GM23338 (cell line): ENCODE results near the gene ACP2. TPM values are rescaled to one million over a fixed set of nuclear protein-coding genes. Genes with fewer than 3 reads are reported as not detected.
"Not testable (repeated sequence)": the region's sequence is repeated elsewhere in the genome, so short reads cannot be mapped to it uniquely, and the experiment has no call there.

Experiments
- ATAC-seq: fragments of 200-7000 bp; cut with Tn5 transposase; 3 replicates; pipeline ENCODE4 v1.9.1; 2020
- DNase-seq: peaks from one replicate; pipeline ENCODE4 v3.0.0-alpha.2; 2015; ENCODE audit warnings: low spot score
- H2AFZ ChIP-seq: fragments of 200-600 bp; sonication (generic); 2 replicates; pipeline ENCODE4 v1.8.0; 2016; ENCODE audit warnings: antibody characterized with exemption, mild to moderate bottlenecking, moderate library complexity
- H3F3A ChIP-seq: fragments of 200-600 bp; sonication (generic); replicated peaks from 2 replicates; pipeline ENCODE4 v1.8.0; 2017; ENCODE audit warnings: antibody characterized with exemption, mixed run types, low read depth
- H3K27ac ChIP-seq: fragments of 200-600 bp; sonication (generic); 2 replicates; pipeline ENCODE4 v1.6.1; 2016; ENCODE audit warnings: low read depth
- H3K27me3 ChIP-seq: fragments of 200-600 bp; sonication (generic); 2 replicates; pipeline ENCODE4 v1.8.0; 2016; ENCODE audit warnings: mild to moderate bottlenecking, mixed run types, moderate library complexity; ENCODE audit not compliant: insufficient read depth
- H3K36me3 ChIP-seq: fragments of 200-600 bp; sonication (generic); 2 replicates; pipeline ENCODE4 v1.8.0; 2016; ENCODE audit warnings: mild to moderate bottlenecking; ENCODE audit not compliant: insufficient read depth
- H3K4me1 ChIP-seq: fragments of 200-600 bp; sonication (generic); 2 replicates; pipeline ENCODE4 v1.8.0; 2016; ENCODE audit warnings: mild to moderate bottlenecking, moderate library complexity; ENCODE audit not compliant: insufficient read depth
- H3K4me2 ChIP-seq: fragments of 200-600 bp; sonication (generic); 2 replicates; pipeline ENCODE4 v1.7.1; 2017; ENCODE audit warnings: mixed run types
- H3K4me3 ChIP-seq: fragments of 200-600 bp; sonication (generic); 2 replicates; pipeline ENCODE4 v1.6.1; 2016; ENCODE audit warnings: mixed run types
- H3K79me2 ChIP-seq: fragments of 200-600 bp; sonication (generic); replicated peaks from 2 replicates; pipeline ENCODE4 v1.8.0; 2017; ENCODE audit warnings: mild to moderate bottlenecking; ENCODE audit not compliant: insufficient read depth
- H3K9me2 ChIP-seq: fragments of 200-600 bp; sonication (generic); 2 replicates; pipeline ENCODE4 v1.8.0; 2017; ENCODE audit not compliant: insufficient read depth
- H4K20me1 ChIP-seq: fragments of 200-600 bp; sonication (generic); replicated peaks from 2 replicates; pipeline ENCODE4 v1.8.0; 2017; ENCODE audit warnings: mild to moderate bottlenecking; ENCODE audit not compliant: insufficient read depth
- H3K27ac Mint-ChIP-seq: 2 replicates; pipeline ENCODE4 v1.8.0; 2020; ENCODE audit warnings: inconsistent platforms, mild to moderate bottlenecking, moderate library complexity, mixed read lengths
- H3K27me3 Mint-ChIP-seq: 3 replicates; pipeline ENCODE4 v1.8.0; 2022; ENCODE audit warnings: low read depth, mild to moderate bottlenecking, moderate library complexity, mixed read lengths, inconsistent platforms; ENCODE audit not compliant: insufficient read depth, poor library complexity
- H3K36me3 Mint-ChIP-seq: 3 replicates; pipeline ENCODE4 v1.8.0; 2021; ENCODE audit warnings: low read depth, mild to moderate bottlenecking, inconsistent platforms, moderate library complexity, mixed read lengths
- H3K4me1 Mint-ChIP-seq: 3 replicates; pipeline ENCODE4 v1.8.0; 2020; ENCODE audit warnings: mild to moderate bottlenecking, inconsistent platforms, mixed read lengths
- H3K4me3 Mint-ChIP-seq: 3 replicates; pipeline ENCODE4 v1.8.0; 2021; ENCODE audit warnings: moderate library complexity, mild to moderate bottlenecking, inconsistent platforms, mixed read lengths
- H3K9me3 Mint-ChIP-seq: 3 replicates; pipeline ENCODE4 v1.8.0; 2020; ENCODE audit warnings: moderate library complexity, mild to moderate bottlenecking, inconsistent platforms, mixed read lengths
- CREB1 ChIP-seq: fragments of 250-450 bp; sonication (Bioruptor Pico); IDR thresholded peaks from 2 replicates; pipeline ENCODE4 v1.5.0; 2020; ENCODE audit warnings: low read depth, mild to moderate bottlenecking, moderate library complexity
- CTCF ChIP-seq, 2 experiments: fragments of 200-600 bp in 1 of 2; sonication (generic) in 1 of 2; conservative IDR thresholded peaks; 2 replicates each; pipeline versions ENCODE4 v1.5.1 to v1.6.1; 2016 to 2017; ENCODE audit warnings: antibody characterized with exemption in 2 of 2, low read depth in 2 of 2, mild to moderate bottlenecking in 2 of 2, moderate library complexity in 1 of 2
- ETS1 ChIP-seq: IDR thresholded peaks from 2 replicates; pipeline ENCODE4 v1.6.1; 2016; ENCODE audit warnings: antibody characterized with exemption
- EZH2 ChIP-seq: fragments of 200-600 bp; sonication (generic); IDR thresholded peaks from one replicate; pipeline ENCODE4 v1.8.0; 2017; ENCODE audit warnings: antibody characterized with exemption, mild to moderate bottlenecking, low read depth; ENCODE audit not compliant: unreplicated experiment
- EZH2phosphoT487 ChIP-seq: fragments of 200-600 bp; sonication (generic); IDR thresholded peaks from one replicate; pipeline ENCODE4 v1.8.1; 2018; ENCODE audit warnings: antibody characterized with exemption; ENCODE audit not compliant: unreplicated experiment
- JUNB ChIP-seq: IDR thresholded peaks from one replicate; pipeline ENCODE4 v1.6.1; 2016; ENCODE audit warnings: antibody characterized with exemption; ENCODE audit not compliant: unreplicated experiment
- NANOG ChIP-seq: IDR thresholded peaks from 2 replicates; pipeline ENCODE4 v1.6.1; 2016; ENCODE audit warnings: antibody characterized with exemption, borderline replicate concordance
- POLR2AphosphoS5 ChIP-seq: IDR thresholded peaks from 2 replicates; pipeline ENCODE4 v1.6.1; 2016; ENCODE audit warnings: antibody characterized with exemption, low read depth
- STAT1 ChIP-seq: IDR thresholded peaks from one replicate; pipeline ENCODE4 v1.6.1; 2016; ENCODE audit warnings: antibody characterized with exemption; ENCODE audit not compliant: unreplicated experiment
- ZNF114 ChIP-seq: fragments of 250-450 bp; sonication (Bioruptor Pico); IDR thresholded peaks from 2 replicates; pipeline ENCODE4 v1.5.0; 2020; ENCODE audit warnings: mild to moderate bottlenecking, moderate library complexity
- ZNF331 ChIP-seq: fragments of 250-450 bp; sonication (Bioruptor Pico); IDR thresholded peaks from 2 replicates; pipeline ENCODE4 v1.5.0; 2020; ENCODE audit warnings: low read depth, mild to moderate bottlenecking, moderate library complexity
- polyA plus RNA-seq: library from polyadenylated mRNA; unstranded; fragments of >200 nt; fragmentation: Nextera tagmentation; extraction: Ambion mirVana; gene quantifications from 2 replicates; pipeline ENCODE4 v1.2.1, GENCODE V29; 2016
- total RNA-seq: library from RNA; depleted of rRNA; stranded (reverse); fragments of >200 nt; shearing (Covaris generic); gene quantifications from 2 replicates; pipeline ENCODE4 v1.2.3, GENCODE V29; 2014
- TF ChIP-seq, protein P1 (sequence below): IDR thresholded peaks from one replicate; pipeline ENCODE4 v1.6.1; 2018; ENCODE audit warnings: antibody characterized with exemption; ENCODE audit not compliant: unreplicated experiment

ACP2 gene
- total and polyA plus RNA-seq, 2 experiments from 2014 or later = 7.3 to 32.1 TPM

DNA sequence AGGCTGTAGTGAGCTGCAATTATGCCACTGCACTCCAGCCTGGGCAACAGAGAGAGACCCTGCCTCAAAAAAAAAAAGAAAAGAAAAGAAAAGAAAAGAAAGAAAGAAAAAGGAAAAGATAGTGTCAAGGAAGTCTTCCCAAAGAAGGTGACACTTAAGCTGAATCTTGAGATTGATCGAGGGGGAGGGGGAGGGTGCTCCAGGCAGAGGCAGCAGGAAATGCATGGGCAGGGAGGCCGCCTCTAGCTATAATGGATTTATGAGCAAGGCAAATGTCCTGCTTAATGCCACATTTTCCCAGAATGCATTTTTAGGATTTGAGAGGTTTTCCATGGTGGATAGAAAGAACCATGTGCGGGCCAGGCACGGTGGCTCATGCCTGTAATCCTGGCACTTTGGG, 47.6 kb downstream of the ACP2 start:
- H3F3A ChIP-seq = no peaks in the 10 kb centered on the region
- peaks cover 9% of the 10 kb centered on the region for H3K27me3 Mint-ChIP-seq
- H3K4me3 ChIP-seq = no peak overlapping the region
- peaks cover 11% of the 10 kb centered on the region for H3K4me1 ChIP-seq
- H3K36me3 Mint-ChIP-seq = no peaks in the 10 kb centered on the region
- ATAC-seq (no peak), DNase-seq (peak; percentile 41)
- H3K27ac Mint-ChIP-seq = no peak overlapping the region
- TF ChIP-seq ZNF114 (no peak), EZH2 (no peak), NANOG (no peak)
- H3K4me2 ChIP-seq = no peak overlapping the region
- no peaks in the 10 kb centered on the region for H3K9me2 ChIP-seq
- no peaks in the 10 kb centered on the region for H3K9me3 Mint-ChIP-seq
- no peak overlapping the region for H3K4me3 Mint-ChIP-seq
- no peaks in the 10 kb centered on the region for H3K27me3 ChIP-seq
- peaks cover 10% of the 10 kb centered on the region for H3K4me1 Mint-ChIP-seq
- no peaks in the 10 kb centered on the region for H4K20me1 ChIP-seq
- H2AFZ ChIP-seq = no peak overlapping the region
- no peaks in the 10 kb centered on the region for H3K36me3 ChIP-seq
- H3K27ac ChIP-seq = no peak overlapping the region
- H3K79me2 ChIP-seq = no peaks in the 10 kb centered on the region

- H3K27ac ChIP-seq, H3K9me2 ChIP-seq, H3K27me3 ChIP-seq, H3K4me3 Mint-ChIP-seq, H3K36me3 ChIP-seq, H3K36me3 Mint-ChIP-seq, H3K4me3 ChIP-seq, H3K27ac Mint-ChIP-seq, ATAC-seq, DNase-seq, H3F3A ChIP-seq, H3K79me2 ChIP-seq, H3K4me1 ChIP-seq, H3K4me2 ChIP-seq, H3K4me1 Mint-ChIP-seq, H4K20me1 ChIP-seq, H2AFZ ChIP-seq, H3K9me3 Mint-ChIP-seq, H3K27me3 Mint-ChIP-seq: not testable (repeated sequence)
Observed at GRCh38 chr11:47198161-47198560, 50.5 kb downstream of the ACP2 start.

- no peaks in the 10 kb centered on the region for H3K9me2 ChIP-seq
- H3K79me2 ChIP-seq = no peaks in the 10 kb centered on the region
- Mint-ChIP-seq H3K36me3 (no peaks in the 10 kb centered on the region), H3K27me3 (peaks cover 16% of the 10 kb centered on the region), H3K9me3 (no peaks in the 10 kb centered on the region), H3K27ac (no peak overlapping the region), H3K4me3 (no peak overlapping the region), H3K4me1 (peaks cover 12% of the 10 kb centered on the region)
- H3K27me3 ChIP-seq = peaks cover 20% of the 10 kb centered on the region
- H3K27ac ChIP-seq = no peak overlapping the region
- H3F3A ChIP-seq = peaks cover 24% of the 10 kb centered on the region
- no peak overlapping the region for H2AFZ ChIP-seq
- H3K4me1 ChIP-seq = peaks cover 10% of the 10 kb centered on the region
- H3K4me2 ChIP-seq = no peak overlapping the region
- H4K20me1 ChIP-seq = no peaks in the 10 kb centered on the region
- no peak for ATAC-seq
- DNase-seq = no peak
- no peaks in the 10 kb centered on the region for H3K36me3 ChIP-seq
- H3K4me3 ChIP-seq = no peak overlapping the region
- TF ChIP-seq STAT1 (no peak), ETS1 (no peak), ZNF331 (CRISPR knock-in tag) (no peak), NANOG (no peak), CREB1 (CRISPR knock-in tag) (no peak), POLR2AphosphoS5 (no peak), JUNB (no peak), CTCF (conservative IDR thresholded peaks at IDR 0.05; ENCODE audit: low read depth in 2 of 2) (no peak), EZH2 (no peak), ZNF114 (no peak), EZH2phosphoT487 (no peak)
- TF ChIP-seq, protein P1, sequence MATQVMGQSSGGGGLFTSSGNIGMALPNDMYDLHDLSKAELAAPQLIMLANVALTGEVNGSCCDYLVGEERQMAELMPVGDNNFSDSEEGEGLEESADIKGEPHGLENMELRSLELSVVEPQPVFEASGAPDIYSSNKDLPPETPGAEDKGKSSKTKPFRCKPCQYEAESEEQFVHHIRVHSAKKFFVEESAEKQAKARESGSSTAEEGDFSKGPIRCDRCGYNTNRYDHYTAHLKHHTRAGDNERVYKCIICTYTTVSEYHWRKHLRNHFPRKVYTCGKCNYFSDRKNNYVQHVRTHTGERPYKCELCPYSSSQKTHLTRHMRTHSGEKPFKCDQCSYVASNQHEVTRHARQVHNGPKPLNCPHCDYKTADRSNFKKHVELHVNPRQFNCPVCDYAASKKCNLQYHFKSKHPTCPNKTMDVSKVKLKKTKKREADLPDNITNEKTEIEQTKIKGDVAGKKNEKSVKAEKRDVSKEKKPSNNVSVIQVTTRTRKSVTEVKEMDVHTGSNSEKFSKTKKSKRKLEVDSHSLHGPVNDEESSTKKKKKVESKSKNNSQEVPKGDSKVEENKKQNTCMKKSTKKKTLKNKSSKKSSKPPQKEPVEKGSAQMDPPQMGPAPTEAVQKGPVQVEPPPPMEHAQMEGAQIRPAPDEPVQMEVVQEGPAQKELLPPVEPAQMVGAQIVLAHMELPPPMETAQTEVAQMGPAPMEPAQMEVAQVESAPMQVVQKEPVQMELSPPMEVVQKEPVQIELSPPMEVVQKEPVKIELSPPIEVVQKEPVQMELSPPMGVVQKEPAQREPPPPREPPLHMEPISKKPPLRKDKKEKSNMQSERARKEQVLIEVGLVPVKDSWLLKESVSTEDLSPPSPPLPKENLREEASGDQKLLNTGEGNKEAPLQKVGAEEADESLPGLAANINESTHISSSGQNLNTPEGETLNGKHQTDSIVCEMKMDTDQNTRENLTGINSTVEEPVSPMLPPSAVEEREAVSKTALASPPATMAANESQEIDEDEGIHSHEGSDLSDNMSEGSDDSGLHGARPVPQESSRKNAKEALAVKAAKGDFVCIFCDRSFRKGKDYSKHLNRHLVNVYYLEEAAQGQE = no peak
Observed at GRCh38 chr11:47192111-47192510, 56.5 kb downstream of the ACP2 start.
